ENCODE results near the gene COL27A1. TPM values are rescaled to one million over a fixed set of nuclear protein-coding genes. Genes with fewer than 3 reads are reported as not detected.

COL27A1 gene
- total RNA-seq, 1 donor from 2014 or later: 7.4 TPM

DNA sequence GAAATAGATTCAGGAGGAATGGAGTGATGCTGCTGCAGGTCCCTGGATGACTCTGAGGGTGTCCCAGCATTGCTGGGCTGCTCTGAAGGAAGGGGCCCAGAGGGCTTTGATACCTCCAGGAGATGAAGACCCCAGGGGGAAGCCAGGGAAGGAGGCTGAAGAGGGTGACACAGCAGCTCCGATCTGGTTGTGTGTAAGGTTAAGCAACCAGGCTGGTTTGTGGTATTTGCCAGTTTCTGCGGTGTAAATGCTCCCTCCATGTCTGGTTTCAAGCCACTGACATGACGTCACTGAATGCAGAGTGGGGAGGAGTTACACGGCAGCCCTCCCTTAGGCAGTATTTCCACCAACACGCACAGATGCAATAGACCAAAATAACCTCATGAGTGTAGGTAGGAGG lies 127.6 kb downstream of the COL27A1 start:
- H3K27me3 Mint-ChIP-seq (ENCODE audit: insufficient read depth): no peaks in the 10 kb centered on the region
- no peaks in the 10 kb centered on the region for H3K36me3 Mint-ChIP-seq (ENCODE audit: low read depth)
- no peak overlapping the region for H3K27ac Mint-ChIP-seq
- no peak for DNase-seq (ENCODE audit: low spot score)
- no peak overlapping the region for H3K4me3 Mint-ChIP-seq
- no peaks in the 10 kb centered on the region for H3K4me1 Mint-ChIP-seq (ENCODE audit: low read depth)
- intact Hi-C loops (cut with micrococcal nuclease): no loop called here
- no peaks in the 10 kb centered on the region for H3K9me3 Mint-ChIP-seq

DNA sequence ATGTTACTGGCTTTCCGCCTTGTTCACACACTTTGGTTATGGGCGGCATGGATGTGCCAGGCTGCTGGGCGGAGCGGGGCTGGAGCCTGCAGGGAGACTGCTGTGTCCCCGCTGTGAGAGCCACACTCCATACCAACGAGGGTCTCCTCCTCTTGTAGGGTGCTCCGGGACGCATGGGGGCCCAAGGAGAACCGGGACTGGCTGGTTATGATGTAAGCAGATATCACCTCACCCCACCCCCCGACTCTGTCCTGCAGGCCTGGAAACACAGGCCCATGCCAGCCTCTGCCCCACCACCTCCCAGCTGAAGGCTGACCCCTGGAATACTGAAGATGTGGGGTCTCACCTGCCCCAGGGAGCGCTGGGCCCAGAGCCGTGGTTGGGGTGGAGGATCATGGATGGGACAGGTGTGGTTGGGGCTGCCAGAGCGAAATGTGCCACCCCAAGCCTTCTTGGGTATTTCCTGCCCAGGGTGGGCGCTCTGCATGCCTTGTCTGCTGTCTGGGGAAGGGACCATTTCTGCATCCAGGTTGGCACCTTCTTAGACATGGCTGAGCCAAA lies 128.3 kb downstream of the COL27A1 start:
- H3K27ac Mint-ChIP-seq: no peak overlapping the region
- intact Hi-C loops (cut with micrococcal nuclease): no loop called here
- H3K4me1 Mint-ChIP-seq (ENCODE audit: low read depth): no peaks in the 10 kb centered on the region
- no peaks in the 10 kb centered on the region for H3K36me3 Mint-ChIP-seq (ENCODE audit: low read depth)
- no peaks in the 10 kb centered on the region for H3K9me3 Mint-ChIP-seq
- no peak overlapping the region for H3K4me3 Mint-ChIP-seq
- H3K27me3 Mint-ChIP-seq (ENCODE audit: insufficient read depth): no peaks in the 10 kb centered on the region
- DNase-seq (ENCODE audit: low spot score): no peak

DNA sequence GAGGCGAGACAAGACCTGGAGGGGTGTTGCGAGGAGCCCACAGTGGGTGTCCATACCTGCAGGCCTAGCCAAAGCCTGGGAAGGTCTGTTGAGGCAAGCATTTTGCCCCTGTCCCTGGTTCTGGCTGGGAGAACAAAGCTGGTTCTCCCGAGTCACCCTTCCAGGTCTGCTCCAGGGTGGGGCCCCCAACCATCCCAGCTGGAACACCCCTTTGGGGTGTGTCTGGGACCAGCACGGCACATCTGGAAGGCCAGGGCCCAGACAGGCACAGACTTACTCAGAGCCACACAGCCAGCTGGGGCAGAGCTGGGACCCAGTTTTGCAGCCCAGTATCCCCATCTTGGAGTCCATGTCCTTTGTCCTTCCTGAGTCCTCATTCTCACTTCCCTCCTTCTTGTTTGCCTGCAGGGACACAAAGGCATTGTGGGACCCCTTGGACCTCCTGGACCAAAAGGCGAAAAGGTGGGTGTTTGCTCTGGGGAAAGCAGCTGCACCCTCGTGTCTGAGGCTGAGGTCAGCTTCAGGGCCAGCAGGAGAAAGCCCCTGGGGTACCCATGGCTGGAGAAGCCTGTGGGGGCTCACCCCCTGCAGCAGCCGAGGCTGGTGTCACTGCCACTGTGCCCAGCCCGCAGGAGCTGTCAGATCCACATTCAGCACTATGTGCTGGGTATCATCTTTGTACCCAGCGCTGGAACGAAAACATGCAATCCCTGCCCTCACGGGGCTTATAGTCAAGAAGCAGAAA lies 129.2 kb downstream of the COL27A1 start:
- intact Hi-C loops (cut with micrococcal nuclease): no loop called here

DNA sequence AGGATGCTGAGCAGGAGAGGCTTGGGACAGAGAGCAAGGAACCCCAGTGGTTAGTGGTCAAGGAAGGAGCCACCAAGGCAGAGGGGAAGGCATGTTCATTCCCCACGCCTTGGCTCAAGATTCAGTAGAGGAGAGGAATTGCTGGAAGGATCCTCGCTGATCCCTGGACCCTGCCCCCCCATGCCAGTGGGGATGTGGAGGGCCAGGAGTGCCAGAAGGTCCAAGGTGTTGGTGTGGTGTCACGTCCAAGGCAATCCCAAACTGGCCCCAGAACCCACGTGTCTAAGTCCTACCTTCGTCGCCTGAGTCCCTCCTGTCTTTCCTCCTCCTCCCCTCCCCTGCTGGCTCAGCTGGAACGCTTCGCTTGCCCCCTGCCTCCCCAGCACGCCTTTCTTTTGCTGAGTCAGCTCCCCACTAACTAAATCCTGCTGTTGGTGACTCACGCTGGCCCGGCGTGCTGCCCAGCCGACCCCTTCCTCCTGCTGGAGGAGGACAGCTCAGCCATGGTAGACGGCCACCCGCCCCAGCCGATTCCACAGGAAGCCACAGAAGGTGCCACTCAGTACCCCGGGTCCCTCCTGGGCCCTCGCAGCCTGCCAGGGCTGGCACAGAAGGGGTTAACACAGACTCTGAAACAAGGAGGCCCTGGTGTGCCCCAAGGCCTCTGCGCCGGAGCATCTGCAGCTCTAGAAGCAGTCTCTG lies 130.0 kb downstream of the COL27A1 start:
- Mint-ChIP-seq H3K27ac (no peak overlapping the region), H3K9me3 (no peaks in the 10 kb centered on the region), H3K36me3 (ENCODE audit: low read depth) (no peaks in the 10 kb centered on the region), H3K27me3 (ENCODE audit: insufficient read depth) (no peaks in the 10 kb centered on the region), H3K4me1 (ENCODE audit: low read depth) (no peaks in the 10 kb centered on the region), H3K4me3 (no peak overlapping the region)
- DNase-seq (ENCODE audit: low spot score): no peak
- intact Hi-C loops (cut with micrococcal nuclease): no loop called here

More for the DNA sequence above, 129.2 kb downstream of the COL27A1 start:
- H3K4me3 Mint-ChIP-seq: no peak overlapping the region
- H3K27me3 Mint-ChIP-seq (ENCODE audit: insufficient read depth): no peaks in the 10 kb centered on the region
- H3K4me1 Mint-ChIP-seq (ENCODE audit: low read depth): no peaks in the 10 kb centered on the region
- H3K36me3 Mint-ChIP-seq (ENCODE audit: low read depth): no peaks in the 10 kb centered on the region
- H3K27ac Mint-ChIP-seq: no peak overlapping the region
- no peak for DNase-seq (ENCODE audit: low spot score)
- no peaks in the 10 kb centered on the region for H3K9me3 Mint-ChIP-seq

DNA sequence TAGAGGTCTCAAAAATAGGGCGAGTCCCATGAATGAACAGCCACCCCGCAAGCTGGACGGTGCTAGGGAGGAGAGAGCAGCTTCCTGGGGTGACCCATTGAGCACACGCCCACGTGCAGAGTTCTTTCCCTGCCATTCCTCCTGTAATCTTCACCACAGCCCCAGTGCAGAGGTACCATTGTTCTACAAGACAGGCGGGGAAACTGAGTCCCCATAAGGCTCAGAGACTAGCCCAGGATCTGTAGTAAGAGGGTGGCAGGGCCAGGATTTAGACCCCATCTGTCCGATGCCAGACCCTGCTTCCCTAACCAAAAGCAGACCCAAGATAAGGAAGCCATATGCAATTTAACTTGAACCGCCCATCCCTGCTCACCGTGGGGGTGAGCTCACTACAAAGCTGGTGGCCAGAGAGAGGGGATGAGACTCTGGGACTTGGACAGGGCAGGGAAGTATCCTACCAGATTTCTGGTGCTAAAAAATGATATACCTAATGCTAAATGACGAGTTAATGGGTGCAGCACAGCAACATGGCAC lies 130.9 kb downstream of the COL27A1 start:
- H3K27ac Mint-ChIP-seq: no peak overlapping the region
- H3K27me3 Mint-ChIP-seq (ENCODE audit: insufficient read depth): peaks cover 4% of the 10 kb centered on the region
- H3K36me3 Mint-ChIP-seq (ENCODE audit: low read depth): no peaks in the 10 kb centered on the region
- H3K9me3 Mint-ChIP-seq: no peaks in the 10 kb centered on the region
- intact Hi-C loops (cut with micrococcal nuclease): no loop called here
- H3K4me3 Mint-ChIP-seq: no peak overlapping the region
- DNase-seq (ENCODE audit: low spot score): no peak
- no peaks in the 10 kb centered on the region for H3K4me1 Mint-ChIP-seq (ENCODE audit: low read depth)

DNA sequence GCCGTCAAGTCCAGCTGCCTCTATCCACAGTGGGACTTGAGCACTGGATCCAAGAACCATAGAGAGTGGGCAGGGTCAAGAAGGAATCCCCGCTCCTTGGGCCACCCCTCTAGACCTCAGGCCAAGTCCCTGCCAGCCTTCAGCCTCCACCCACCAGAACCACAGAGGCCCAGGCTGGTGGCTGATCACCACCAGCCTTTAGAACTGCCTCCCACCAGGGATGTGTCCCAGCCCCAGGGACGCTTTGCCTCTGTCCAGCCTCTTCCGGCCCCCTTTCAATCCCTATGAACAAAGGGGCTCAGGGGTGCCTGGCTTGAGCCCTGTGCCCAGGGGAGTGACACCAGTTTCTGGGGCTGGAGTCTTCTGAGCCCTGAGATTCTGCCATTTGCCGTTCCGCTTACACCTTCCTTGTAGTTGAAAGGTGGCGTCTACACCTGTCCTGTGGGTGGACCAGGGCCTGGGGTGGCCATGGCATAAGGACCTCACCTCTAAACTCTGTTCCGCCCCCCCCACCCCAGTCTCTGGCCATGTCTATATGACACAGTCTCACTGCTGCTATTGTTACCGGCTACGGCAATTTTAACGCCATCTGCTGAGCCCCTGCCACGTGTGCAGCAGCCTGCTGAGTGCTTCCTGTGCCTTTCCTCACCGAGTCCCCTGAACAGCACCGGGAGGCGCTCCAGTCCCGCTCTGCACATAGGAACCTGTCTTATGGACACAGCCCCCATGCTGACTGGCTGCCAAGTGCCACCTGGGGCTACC lies 131.8 kb downstream of the COL27A1 start:
- Mint-ChIP-seq H3K27ac (no peak overlapping the region), H3K4me1 (ENCODE audit: low read depth) (no peaks in the 10 kb centered on the region), H3K4me3 (no peak overlapping the region), H3K36me3 (ENCODE audit: low read depth) (no peaks in the 10 kb centered on the region), H3K9me3 (no peaks in the 10 kb centered on the region), H3K27me3 (ENCODE audit: insufficient read depth) (peaks cover 4% of the 10 kb centered on the region)
- intact Hi-C loops (cut with micrococcal nuclease): no loop called here
- no peak for DNase-seq (ENCODE audit: low spot score)

DNA sequence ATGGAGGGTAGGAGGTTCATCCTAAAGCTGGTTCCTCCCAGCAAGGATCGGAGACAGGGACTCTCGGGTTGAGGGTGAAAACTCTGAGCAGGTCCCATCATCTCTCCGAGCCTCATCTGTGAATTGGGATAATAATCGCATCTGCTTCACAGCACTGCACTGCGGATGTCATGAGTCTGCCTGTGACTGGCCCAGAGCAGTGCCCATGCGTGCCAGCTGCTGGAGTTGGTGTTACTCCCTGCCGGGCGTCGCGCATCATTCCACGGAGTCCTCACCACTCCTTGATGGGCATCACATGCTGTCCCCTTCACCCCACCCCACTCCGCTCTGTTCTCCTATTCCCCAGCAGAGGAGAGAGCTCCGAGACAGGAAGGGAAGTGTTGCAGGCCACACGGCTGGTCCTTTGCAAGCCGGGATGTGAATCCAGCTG lies 132.4 kb downstream of the COL27A1 start:
- Mint-ChIP-seq H3K27ac (no peak overlapping the region), H3K4me3 (no peak overlapping the region), H3K4me1 (ENCODE audit: low read depth) (no peaks in the 10 kb centered on the region), H3K27me3 (ENCODE audit: insufficient read depth) (peaks cover 4% of the 10 kb centered on the region), H3K9me3 (no peaks in the 10 kb centered on the region), H3K36me3 (ENCODE audit: low read depth) (no peaks in the 10 kb centered on the region)
- no peak for DNase-seq (ENCODE audit: low spot score)
- intact Hi-C loops (cut with micrococcal nuclease): no loop called here

DNA sequence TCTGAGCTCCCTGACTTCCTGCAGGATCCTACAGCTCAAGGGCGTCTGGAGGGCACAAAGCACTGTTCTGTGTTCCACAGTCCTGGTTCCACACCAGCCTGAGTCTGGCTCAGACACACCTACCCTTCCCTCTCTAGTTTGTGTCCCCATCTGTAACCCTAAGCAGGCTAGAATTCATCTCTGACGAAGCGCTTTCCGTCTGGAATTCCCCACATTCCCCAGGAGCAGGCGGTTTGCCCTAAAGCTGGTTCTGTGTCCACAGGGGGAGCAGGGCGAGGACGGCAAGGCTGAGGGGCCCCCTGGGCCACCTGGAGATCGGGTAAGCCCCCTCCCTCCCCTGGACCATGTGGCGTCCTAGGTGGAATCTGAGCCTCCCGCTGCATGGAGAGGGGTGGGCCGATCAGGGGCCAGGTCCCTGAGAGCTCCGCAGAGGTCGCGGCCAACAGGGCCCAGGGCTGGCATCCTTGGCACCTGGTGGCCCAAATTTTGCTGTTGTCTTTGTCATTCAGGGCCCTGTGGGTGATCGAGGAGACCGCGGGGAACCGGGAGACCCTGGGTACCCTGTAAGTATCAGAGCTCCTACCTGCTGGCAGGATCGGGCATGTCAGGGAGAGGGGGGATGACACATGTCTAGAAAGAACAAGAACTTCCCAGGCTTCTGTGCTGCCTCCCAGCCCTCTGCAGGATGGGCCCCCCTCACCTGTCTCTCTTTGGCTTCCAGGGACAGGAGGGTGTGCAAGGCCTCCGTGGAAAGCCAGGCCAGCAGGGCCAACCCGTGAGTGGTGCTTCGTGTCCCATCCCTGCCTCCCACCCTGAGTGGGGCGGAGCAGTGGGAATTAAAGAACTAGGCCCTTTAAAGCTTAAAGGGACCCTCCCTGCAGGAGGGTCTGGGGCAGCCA lies 133.1 kb downstream of the COL27A1 start:
- Mint-ChIP-seq H3K36me3 (ENCODE audit: low read depth) (no peaks in the 10 kb centered on the region), H3K27me3 (ENCODE audit: insufficient read depth) (peaks cover 4% of the 10 kb centered on the region), H3K4me1 (ENCODE audit: low read depth) (no peaks in the 10 kb centered on the region), H3K27ac (no peak overlapping the region), H3K9me3 (no peaks in the 10 kb centered on the region), H3K4me3 (no peak overlapping the region)
- intact Hi-C loops (cut with micrococcal nuclease): no loop called here
- DNase-seq (ENCODE audit: low spot score): no peak

DNA sequence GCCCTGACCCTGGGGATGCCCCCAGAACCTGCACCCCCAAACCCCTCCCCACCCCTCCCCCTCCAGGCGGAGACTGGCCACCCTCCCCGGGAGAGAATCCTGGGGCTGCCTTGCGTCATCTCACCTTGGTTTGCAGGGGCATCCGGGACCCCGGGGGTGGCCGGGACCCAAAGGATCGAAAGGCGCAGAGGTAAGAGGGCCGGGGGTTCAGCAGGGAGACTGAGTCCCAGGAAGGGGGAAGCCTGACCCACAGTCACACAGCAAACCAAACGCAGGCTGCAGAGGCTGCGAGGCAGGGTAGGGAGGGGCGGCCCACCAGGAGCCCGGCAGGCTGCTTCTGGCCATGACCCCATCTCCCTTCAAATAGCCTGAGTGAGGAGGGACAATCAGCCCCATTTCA lies 133.8 kb downstream of the COL27A1 start:
- no peak for DNase-seq (ENCODE audit: low spot score)
- intact Hi-C loops (cut with micrococcal nuclease): no loop called here
- H3K27ac Mint-ChIP-seq: no peak overlapping the region

DNA sequence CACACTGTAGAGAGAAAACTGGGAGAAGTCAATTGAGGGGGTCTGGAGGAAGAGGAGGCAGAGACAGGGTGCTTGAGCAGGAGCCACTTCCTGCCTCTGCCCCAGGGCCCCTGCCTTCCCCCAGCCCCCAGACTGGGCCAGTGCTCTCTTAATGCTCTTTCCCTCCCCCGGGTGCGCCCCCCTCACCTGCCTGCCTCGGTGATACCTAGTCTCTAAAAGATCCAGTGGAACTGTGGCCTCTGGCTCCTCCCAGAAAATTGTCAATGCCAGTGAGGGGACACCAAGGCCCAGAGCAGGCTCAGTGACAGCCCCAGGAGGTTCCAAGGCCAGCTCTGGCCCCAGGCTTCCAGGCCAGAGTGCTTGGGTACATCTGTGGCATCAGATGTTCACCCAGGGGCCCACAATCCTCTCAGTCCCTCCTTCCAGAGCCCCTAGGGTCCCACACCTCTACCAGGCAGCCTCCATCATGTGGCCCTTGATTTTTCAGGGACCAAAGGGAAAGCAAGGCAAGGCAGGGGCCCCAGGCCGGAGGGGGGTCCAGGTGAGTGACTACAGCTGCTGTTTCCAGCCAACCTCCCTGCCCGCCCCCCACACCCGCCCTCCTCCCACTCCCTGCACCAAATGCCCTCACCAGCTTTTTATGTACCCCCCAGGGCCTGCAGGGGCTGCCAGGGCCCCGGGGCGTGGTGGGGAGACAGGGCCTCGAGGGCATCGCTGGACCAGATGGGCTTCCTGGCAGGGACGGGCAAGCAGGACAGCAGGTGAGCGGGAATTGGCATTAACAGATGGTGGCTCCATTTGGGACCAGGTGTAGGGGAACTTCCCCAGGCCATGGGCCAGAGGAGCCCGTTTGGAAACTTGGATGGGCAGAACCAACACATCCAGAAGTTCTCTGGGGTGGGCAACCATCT lies 134.5 kb downstream of the COL27A1 start:
- Mint-ChIP-seq H3K36me3 (ENCODE audit: low read depth) (peaks cover 4% of the 10 kb centered on the region), H3K27ac (no peak overlapping the region), H3K4me1 (ENCODE audit: low read depth) (no peaks in the 10 kb centered on the region), H3K9me3 (peaks cover 4% of the 10 kb centered on the region), H3K27me3 (ENCODE audit: insufficient read depth) (peaks cover 4% of the 10 kb centered on the region), H3K4me3 (no peak overlapping the region)
- DNase-seq (ENCODE audit: low spot score): no peak
- intact Hi-C loops (cut with micrococcal nuclease): no loop called here

More for the DNA sequence above, 133.8 kb downstream of the COL27A1 start:
- no peaks in the 10 kb centered on the region for H3K4me1 Mint-ChIP-seq (ENCODE audit: low read depth)
- H3K27me3 Mint-ChIP-seq (ENCODE audit: insufficient read depth): peaks cover 4% of the 10 kb centered on the region
- no peak overlapping the region for H3K4me3 Mint-ChIP-seq
- H3K9me3 Mint-ChIP-seq: no peaks in the 10 kb centered on the region
- no peaks in the 10 kb centered on the region for H3K36me3 Mint-ChIP-seq (ENCODE audit: low read depth)

DNA sequence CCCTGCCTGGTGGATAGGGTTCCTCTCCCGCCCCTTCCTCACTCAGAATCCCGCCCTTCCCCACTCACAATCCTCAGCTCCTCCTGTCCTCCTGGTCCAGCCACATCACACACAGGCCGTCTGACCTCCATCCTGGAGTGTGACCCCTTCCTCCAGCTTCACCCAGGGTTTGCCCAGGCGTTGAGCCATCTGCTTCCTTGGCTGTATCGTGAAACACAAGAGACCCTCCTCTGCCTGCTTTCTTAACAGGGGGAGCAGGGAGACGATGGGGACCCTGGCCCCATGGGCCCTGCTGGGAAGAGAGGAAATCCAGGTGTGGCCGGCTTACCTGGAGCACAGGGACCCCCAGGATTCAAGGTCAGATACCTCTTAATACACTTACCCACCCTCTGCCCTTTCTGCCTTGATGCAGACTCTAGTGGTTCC lies 135.2 kb downstream of the COL27A1 start:
- H3K36me3 Mint-ChIP-seq (ENCODE audit: low read depth): peaks cover 6% of the 10 kb centered on the region
- DNase-seq (ENCODE audit: low spot score): no peak
- H3K27ac Mint-ChIP-seq: no peak overlapping the region
- H3K4me3 Mint-ChIP-seq: no peak overlapping the region
- no peaks in the 10 kb centered on the region for H3K4me1 Mint-ChIP-seq (ENCODE audit: low read depth)
- H3K27me3 Mint-ChIP-seq (ENCODE audit: insufficient read depth): peaks cover 4% of the 10 kb centered on the region
- intact Hi-C loops (cut with micrococcal nuclease): no loop called here
- peaks cover 10% of the 10 kb centered on the region for H3K9me3 Mint-ChIP-seq

All from activated T-helper 1 cell treated with anti-CD3 and anti-CD28 coated beads, Interleukin-12 subunit alpha, Interleukin-12 subunit beta, Interleukin-2, Interleukin-4 antibody, amounts not matched to agents 30 ng/mL and 10 ng/mL and 1 ng/mL, durations not matched to agents 14 hours and 24 hours and 36 hours (primary cell).